GM23338 (cell line): ENCODE measurements around the gene ZNF438. TPM values are rescaled to one million over a fixed set of nuclear protein-coding genes. Genes with fewer than 3 reads are reported as not detected.
A peak's percentile ranks its signal among the peaks of the same experiment; 100 is the strongest.

ENCODE experiments used
- ATAC-seq: fragments of 200-7000 bp; cut with Tn5 transposase; 3 replicates; pipeline ENCODE4 v1.9.1; 2020
- DNase-seq: peaks from one replicate; pipeline ENCODE4 v3.0.0-alpha.2; 2015; ENCODE audit warnings: low spot score
- H2AFZ ChIP-seq: fragments of 200-600 bp; sonication (generic); 2 replicates; pipeline ENCODE4 v1.8.0; 2016; ENCODE audit warnings: antibody characterized with exemption, mild to moderate bottlenecking, moderate library complexity
- H3F3A ChIP-seq: fragments of 200-600 bp; sonication (generic); replicated peaks from 2 replicates; pipeline ENCODE4 v1.8.0; 2017; ENCODE audit warnings: antibody characterized with exemption, mixed run types, low read depth
- H3K27ac ChIP-seq: fragments of 200-600 bp; sonication (generic); 2 replicates; pipeline ENCODE4 v1.6.1; 2016; ENCODE audit warnings: low read depth
- H3K27me3 ChIP-seq: fragments of 200-600 bp; sonication (generic); 2 replicates; pipeline ENCODE4 v1.8.0; 2016; ENCODE audit warnings: mild to moderate bottlenecking, mixed run types, moderate library complexity; ENCODE audit not compliant: insufficient read depth
- H3K36me3 ChIP-seq: fragments of 200-600 bp; sonication (generic); 2 replicates; pipeline ENCODE4 v1.8.0; 2016; ENCODE audit warnings: mild to moderate bottlenecking; ENCODE audit not compliant: insufficient read depth
- H3K4me1 ChIP-seq: fragments of 200-600 bp; sonication (generic); 2 replicates; pipeline ENCODE4 v1.8.0; 2016; ENCODE audit warnings: mild to moderate bottlenecking, moderate library complexity; ENCODE audit not compliant: insufficient read depth
- H3K4me2 ChIP-seq: fragments of 200-600 bp; sonication (generic); 2 replicates; pipeline ENCODE4 v1.7.1; 2017; ENCODE audit warnings: mixed run types
- H3K4me3 ChIP-seq: fragments of 200-600 bp; sonication (generic); 2 replicates; pipeline ENCODE4 v1.6.1; 2016; ENCODE audit warnings: mixed run types
- H3K79me2 ChIP-seq: fragments of 200-600 bp; sonication (generic); replicated peaks from 2 replicates; pipeline ENCODE4 v1.8.0; 2017; ENCODE audit warnings: mild to moderate bottlenecking; ENCODE audit not compliant: insufficient read depth
- H3K9me2 ChIP-seq: fragments of 200-600 bp; sonication (generic); 2 replicates; pipeline ENCODE4 v1.8.0; 2017; ENCODE audit not compliant: insufficient read depth
- H4K20me1 ChIP-seq: fragments of 200-600 bp; sonication (generic); replicated peaks from 2 replicates; pipeline ENCODE4 v1.8.0; 2017; ENCODE audit warnings: mild to moderate bottlenecking; ENCODE audit not compliant: insufficient read depth
- H3K27ac Mint-ChIP-seq: 2 replicates; pipeline ENCODE4 v1.8.0; 2020; ENCODE audit warnings: inconsistent platforms, mild to moderate bottlenecking, moderate library complexity, mixed read lengths
- H3K27me3 Mint-ChIP-seq: 3 replicates; pipeline ENCODE4 v1.8.0; 2022; ENCODE audit warnings: low read depth, mild to moderate bottlenecking, moderate library complexity, mixed read lengths, inconsistent platforms; ENCODE audit not compliant: insufficient read depth, poor library complexity
- H3K36me3 Mint-ChIP-seq: 3 replicates; pipeline ENCODE4 v1.8.0; 2021; ENCODE audit warnings: low read depth, mild to moderate bottlenecking, inconsistent platforms, moderate library complexity, mixed read lengths
- H3K4me1 Mint-ChIP-seq: 3 replicates; pipeline ENCODE4 v1.8.0; 2020; ENCODE audit warnings: mild to moderate bottlenecking, inconsistent platforms, mixed read lengths
- H3K4me3 Mint-ChIP-seq: 3 replicates; pipeline ENCODE4 v1.8.0; 2021; ENCODE audit warnings: moderate library complexity, mild to moderate bottlenecking, inconsistent platforms, mixed read lengths
- H3K9me3 Mint-ChIP-seq: 3 replicates; pipeline ENCODE4 v1.8.0; 2020; ENCODE audit warnings: moderate library complexity, mild to moderate bottlenecking, inconsistent platforms, mixed read lengths
- CREB1 ChIP-seq: fragments of 250-450 bp; sonication (Bioruptor Pico); IDR thresholded peaks from 2 replicates; pipeline ENCODE4 v1.5.0; 2020; ENCODE audit warnings: low read depth, mild to moderate bottlenecking, moderate library complexity
- JUNB ChIP-seq: IDR thresholded peaks from one replicate; pipeline ENCODE4 v1.6.1; 2016; ENCODE audit warnings: antibody characterized with exemption; ENCODE audit not compliant: unreplicated experiment
- NANOG ChIP-seq: IDR thresholded peaks from 2 replicates; pipeline ENCODE4 v1.6.1; 2016; ENCODE audit warnings: antibody characterized with exemption, borderline replicate concordance
- STAT1 ChIP-seq: IDR thresholded peaks from one replicate; pipeline ENCODE4 v1.6.1; 2016; ENCODE audit warnings: antibody characterized with exemption; ENCODE audit not compliant: unreplicated experiment
- polyA plus RNA-seq: library from polyadenylated mRNA; unstranded; fragments of >200 nt; fragmentation: Nextera tagmentation; extraction: Ambion mirVana; gene quantifications from 2 replicates; pipeline ENCODE4 v1.2.1, GENCODE V29; 2016
- total RNA-seq: library from RNA; depleted of rRNA; stranded (reverse); fragments of >200 nt; shearing (Covaris generic); gene quantifications from 2 replicates; pipeline ENCODE4 v1.2.3, GENCODE V29; 2014
- TF ChIP-seq, protein P1 (sequence below): fragments of 250-450 bp; sonication (Bioruptor Pico); IDR thresholded peaks from 2 replicates; pipeline ENCODE4 v1.5.0; 2020; ENCODE audit warnings: mild to moderate bottlenecking, moderate library complexity

The ZNF438 gene
- total and polyA plus RNA-seq, 2 experiments from 2014 or later = 0.91 to 0.94 TPM

DNA sequence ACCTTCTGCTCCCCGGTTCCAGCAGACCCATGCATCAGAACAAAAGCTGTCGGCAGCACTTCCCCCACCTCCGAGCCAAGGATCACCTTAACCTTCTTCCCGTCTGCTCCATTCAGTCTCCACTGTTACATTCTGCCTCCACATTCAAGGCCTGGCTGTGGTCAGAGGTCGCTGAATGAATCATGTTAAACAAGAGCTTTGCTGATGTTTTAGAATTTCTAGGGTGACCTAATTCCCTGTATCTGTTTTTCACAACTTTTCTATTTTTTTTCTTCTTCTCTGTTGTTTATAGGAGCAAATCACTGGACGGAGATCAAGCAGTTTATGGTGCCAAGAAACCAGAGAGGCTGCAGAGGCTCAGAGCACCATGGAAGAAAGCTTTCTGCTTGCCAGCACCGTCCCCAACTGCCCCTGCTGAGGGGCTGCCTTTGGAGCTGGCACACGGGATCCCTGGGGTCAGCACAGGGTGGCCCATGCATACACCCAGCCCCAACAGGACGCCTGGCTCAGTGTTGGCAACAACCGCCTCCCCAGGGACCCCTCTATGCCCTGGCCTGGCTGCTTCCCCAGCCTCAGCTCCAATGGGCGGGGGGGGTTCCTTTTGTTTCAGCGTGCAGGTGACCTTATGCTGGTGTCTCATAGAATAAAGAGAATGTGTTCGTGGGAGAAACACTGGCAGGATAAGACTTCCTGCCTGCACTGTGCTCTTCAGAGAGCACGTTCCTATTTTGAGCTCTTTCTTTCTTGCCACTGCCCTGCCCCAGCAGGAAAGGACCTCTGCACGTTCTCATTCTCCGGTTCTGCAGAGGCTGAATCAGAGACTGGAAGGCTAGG lies 219.4 kb downstream of the ZNF438 start (continued):
- TF ChIP-seq, protein P1, sequence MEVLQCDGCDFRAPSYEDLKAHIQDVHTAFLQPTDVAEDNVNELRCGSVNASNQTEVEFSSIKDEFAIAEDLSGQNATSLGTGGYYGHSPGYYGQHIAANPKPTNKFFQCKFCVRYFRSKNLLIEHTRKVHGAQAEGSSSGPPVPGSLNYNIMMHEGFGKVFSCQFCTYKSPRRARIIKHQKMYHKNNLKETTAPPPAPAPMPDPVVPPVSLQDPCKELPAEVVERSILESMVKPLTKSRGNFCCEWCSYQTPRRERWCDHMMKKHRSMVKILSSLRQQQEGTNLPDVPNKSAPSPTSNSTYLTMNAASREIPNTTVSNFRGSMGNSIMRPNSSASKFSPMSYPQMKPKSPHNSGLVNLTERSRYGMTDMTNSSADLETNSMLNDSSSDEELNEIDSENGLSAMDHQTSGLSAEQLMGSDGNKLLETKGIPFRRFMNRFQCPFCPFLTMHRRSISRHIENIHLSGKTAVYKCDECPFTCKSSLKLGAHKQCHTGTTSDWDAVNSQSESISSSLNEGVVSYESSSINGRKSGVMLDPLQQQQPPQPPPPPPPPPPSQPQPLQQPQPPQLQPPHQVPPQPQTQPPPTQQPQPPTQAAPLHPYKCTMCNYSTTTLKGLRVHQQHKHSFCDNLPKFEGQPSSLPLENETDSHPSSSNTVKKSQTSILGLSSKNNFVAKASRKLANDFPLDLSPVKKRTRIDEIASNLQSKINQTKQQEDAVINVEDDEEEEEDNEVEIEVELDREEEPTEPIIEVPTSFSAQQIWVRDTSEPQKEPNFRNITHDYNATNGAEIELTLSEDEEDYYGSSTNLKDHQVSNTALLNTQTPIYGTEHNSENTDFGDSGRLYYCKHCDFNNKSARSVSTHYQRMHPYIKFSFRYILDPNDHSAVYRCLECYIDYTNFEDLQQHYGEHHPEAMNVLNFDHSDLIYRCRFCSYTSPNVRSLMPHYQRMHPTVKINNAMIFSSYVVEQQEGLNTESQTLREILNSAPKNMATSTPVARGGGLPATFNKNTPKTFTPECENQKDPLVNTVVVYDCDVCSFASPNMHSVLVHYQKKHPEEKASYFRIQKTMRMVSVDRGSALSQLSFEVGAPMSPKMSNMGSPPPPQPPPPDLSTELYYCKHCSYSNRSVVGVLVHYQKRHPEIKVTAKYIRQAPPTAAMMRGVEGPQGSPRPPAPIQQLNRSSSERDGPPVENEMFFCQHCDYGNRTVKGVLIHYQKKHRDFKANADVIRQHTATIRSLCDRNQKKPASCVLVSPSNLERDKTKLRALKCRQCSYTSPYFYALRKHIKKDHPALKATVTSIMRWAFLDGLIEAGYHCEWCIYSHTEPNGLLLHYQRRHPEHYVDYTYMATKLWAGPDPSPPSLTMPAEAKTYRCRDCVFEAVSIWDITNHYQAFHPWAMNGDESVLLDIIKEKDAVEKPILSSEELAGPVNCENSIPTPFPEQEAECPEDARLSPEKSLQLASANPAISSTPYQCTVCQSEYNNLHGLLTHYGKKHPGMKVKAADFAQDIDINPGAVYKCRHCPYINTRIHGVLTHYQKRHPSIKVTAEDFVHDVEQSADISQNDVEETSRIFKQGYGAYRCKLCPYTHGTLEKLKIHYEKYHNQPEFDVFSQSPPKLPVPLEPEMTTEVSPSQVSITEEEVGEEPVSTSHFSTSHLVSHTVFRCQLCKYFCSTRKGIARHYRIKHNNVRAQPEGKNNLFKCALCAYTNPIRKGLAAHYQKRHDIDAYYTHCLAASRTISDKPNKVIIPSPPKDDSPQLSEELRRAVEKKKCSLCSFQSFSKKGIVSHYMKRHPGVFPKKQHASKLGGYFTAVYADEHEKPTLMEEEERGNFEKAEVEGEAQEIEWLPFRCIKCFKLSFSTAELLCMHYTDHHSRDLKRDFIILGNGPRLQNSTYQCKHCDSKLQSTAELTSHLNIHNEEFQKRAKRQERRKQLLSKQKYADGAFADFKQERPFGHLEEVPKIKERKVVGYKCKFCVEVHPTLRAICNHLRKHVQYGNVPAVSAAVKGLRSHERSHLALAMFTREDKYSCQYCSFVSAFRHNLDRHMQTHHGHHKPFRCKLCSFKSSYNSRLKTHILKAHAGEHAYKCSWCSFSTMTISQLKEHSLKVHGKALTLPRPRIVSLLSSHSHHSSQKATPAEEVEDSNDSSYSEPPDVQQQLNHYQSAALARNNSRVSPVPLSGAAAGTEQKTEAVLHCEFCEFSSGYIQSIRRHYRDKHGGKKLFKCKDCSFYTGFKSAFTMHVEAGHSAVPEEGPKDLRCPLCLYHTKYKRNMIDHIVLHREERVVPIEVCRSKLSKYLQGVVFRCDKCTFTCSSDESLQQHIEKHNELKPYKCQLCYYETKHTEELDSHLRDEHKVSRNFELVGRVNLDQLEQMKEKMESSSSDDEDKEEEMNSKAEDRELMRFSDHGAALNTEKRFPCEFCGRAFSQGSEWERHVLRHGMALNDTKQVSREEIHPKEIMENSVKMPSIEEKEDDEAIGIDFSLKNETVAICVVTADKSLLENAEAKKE (CRISPR knock-in tag) = no peak

DNA sequence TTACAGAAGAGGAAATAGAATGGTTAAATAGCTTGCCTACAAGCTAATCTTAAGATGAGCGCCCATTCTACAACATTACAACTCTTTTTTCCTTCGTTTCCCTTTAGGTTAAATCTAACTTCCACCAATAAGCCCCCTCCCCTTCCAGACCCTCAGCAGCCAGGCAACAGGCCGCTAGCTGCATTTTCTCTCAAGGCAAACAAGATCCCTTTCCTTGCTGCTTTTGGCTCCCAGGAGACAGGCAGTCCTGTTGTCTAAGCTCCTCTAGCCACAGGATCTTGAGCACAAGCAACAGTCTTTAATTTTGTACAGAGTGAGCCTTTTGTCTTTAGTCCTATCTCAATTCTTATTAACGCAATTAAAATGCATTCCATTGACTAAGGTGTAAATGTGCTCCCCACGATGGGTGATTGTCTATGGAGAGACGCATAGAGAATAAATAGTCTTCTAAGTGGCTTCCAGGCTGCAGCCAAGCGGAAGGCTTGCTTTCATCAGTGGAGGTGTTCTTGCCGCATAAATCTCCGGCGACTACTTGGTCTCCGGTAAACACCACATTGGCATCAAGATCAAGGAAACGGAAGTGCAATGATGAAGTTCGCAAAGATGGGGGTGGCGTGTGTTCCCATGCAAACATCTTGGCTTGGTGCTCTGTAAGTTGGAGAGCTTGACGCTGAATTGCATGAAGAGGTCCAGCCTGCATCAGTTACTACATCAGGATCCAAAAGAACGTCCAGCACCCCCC lies 220.2 kb downstream of the ZNF438 start:
- Histone ChIP-seq H3F3A (no peaks in the 10 kb centered on the region), H3K27ac (no peak overlapping the region), H3K9me2 (peaks cover 4% of the 10 kb centered on the region; the same call in 1 of the 2 replicates), H2AFZ (peak overlapping the region; percentile 69; the same call in 1 of the 2 replicates), H3K27me3 (no peaks in the 10 kb centered on the region), H3K4me3 (no peak overlapping the region), H3K36me3 (no peaks in the 10 kb centered on the region), H4K20me1 (no peaks in the 10 kb centered on the region), H3K4me2 (no peak overlapping the region), H3K79me2 (no peaks in the 10 kb centered on the region), H3K4me1 (0 out of 2 replicates have a peak, but pooled peaks cover 7% of the 10 kb centered on the region)
- Mint-ChIP-seq H3K27me3 (peaks cover 7% of the 10 kb centered on the region), H3K9me3 (peaks cover 16% of the 10 kb centered on the region), H3K4me1 (peaks cover 16% of the 10 kb centered on the region), H3K36me3 (peaks cover 7% of the 10 kb centered on the region; the same call in 1 of the 3 replicates), H3K4me3 (no peak overlapping the region), H3K27ac (no peak overlapping the region)
- ATAC-seq (no peak), DNase-seq (no peak)
- no peak for TF ChIP-seq CREB1 (CRISPR knock-in tag)
- no peak for TF ChIP-seq JUNB
- no peak for TF ChIP-seq NANOG
- TF ChIP-seq, protein P1 (CRISPR knock-in tag) = no peak
- TF ChIP-seq STAT1 = no peak
